ENCODE results near the gene SPDYE3. TPM values are rescaled to one million over a fixed set of nuclear protein-coding genes. Genes with fewer than 3 reads are reported as not detected.
"Not testable (repeated sequence)": the region's sequence is repeated elsewhere in the genome, so short reads cannot be mapped to it uniquely, and the experiment has no call there.

The SPDYE3 gene
- total and polyA plus RNA-seq, 2 donors from 2014 or later, result not detected

DNA sequence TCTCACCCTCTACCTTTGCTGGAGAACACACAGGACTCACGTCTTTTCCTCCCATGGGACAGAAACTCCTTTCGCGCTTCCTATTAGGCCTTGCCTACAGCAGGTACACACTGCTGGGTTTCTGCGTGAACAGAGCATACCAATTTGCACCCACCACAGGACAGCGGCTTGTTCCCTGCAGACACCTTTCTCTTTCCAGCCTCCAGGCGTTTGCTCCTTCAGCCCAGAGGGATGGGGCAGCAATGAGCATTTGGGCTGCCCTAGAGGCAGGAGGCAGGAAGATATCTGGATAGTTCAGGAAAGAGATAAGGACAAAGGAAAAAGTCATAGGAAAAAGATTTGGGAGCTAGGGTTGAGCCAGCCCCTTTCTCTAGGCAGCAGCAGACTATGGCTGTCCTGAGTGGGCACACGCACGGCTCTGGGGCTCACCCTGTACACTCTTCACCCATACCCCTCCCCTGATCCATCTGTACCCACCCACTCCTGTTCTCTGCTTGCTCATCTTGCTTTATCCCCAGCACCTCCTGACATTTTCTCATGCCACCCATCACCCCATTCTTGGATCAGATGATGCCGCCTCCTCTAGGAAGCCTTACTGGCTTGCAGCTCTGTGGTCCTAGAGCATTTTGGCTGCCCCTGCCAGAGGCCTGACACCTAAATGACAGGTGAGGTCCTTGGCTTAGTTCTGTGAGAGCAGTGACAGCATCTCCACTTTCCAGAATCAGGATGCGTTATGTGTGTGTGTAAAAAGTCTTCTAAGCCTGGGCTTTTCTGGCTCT lies 40.7 kb upstream of the SPDYE3 start:
- H3K27me3 ChIP-seq (ENCODE audit: control insufficient read depth, insufficient read depth, low read length), result no peaks in the 10 kb centered on the region
- H3K9me3 ChIP-seq (ENCODE audit: control insufficient read depth in 2 of 3, insufficient read depth in 1 of 3, low read length in 3 of 3), result no peaks in the 10 kb centered on the region
- intact Hi-C loops (cut with DNase I), result no loop called here
- TF ChIP-seq, protein P1, sequence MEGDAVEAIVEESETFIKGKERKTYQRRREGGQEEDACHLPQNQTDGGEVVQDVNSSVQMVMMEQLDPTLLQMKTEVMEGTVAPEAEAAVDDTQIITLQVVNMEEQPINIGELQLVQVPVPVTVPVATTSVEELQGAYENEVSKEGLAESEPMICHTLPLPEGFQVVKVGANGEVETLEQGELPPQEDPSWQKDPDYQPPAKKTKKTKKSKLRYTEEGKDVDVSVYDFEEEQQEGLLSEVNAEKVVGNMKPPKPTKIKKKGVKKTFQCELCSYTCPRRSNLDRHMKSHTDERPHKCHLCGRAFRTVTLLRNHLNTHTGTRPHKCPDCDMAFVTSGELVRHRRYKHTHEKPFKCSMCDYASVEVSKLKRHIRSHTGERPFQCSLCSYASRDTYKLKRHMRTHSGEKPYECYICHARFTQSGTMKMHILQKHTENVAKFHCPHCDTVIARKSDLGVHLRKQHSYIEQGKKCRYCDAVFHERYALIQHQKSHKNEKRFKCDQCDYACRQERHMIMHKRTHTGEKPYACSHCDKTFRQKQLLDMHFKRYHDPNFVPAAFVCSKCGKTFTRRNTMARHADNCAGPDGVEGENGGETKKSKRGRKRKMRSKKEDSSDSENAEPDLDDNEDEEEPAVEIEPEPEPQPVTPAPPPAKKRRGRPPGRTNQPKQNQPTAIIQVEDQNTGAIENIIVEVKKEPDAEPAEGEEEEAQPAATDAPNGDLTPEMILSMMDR (IDR thresholded peaks at IDR 0.05; ENCODE audit: borderline replicate concordance, extremely low read depth, insufficient read depth), result no peak
- no peak overlapping the region for H3K4me3 ChIP-seq (ENCODE audit: low read length in 3 of 3)
- DNase-seq, result no peak
- H3K4me1 ChIP-seq (ENCODE audit: control insufficient read depth in 2 of 3, insufficient read depth in 2 of 3, low read depth in 1 of 3, low read length in 3 of 3), result peaks cover 0 to 6% (median 5%) of the 10 kb centered on the region in 3 donors
- no peaks in the 10 kb centered on the region for H3K36me3 ChIP-seq (ENCODE audit: control insufficient read depth in 2 of 3, insufficient read depth in 3 of 3, low read length in 3 of 3)
- no peak overlapping the region for H3K9ac ChIP-seq (ENCODE audit: low read length in 3 of 3)
- no peak overlapping the region for H3K27ac ChIP-seq (ENCODE audit: low read depth in 2 of 2, low read length in 2 of 2)
- no peak for FAIRE-seq

DNA sequence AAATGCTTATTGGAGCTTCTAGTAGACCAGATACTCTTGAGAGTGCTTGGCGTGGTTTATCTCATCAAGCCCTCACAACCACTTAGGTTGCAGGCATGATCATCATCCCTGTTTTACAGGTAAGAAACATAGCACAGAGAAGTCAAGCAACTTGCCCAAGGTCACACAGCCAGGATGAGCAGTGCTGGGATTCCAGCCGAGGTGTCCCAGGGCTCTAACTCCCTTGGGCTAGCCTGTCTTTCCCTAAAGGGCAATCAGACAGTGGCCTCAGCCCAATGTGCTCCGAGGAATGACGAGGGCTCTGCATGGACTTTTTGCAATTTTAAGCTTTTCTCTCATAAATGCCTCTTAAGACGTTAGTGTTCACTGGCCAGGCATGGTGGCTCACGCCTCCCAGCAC lies 39.9 kb upstream of the SPDYE3 start:
- Histone ChIP-seq H3K9ac (ENCODE audit: low read length in 3 of 3) (no peak overlapping the region), H3K4me3 (ENCODE audit: low read length in 3 of 3) (no peak overlapping the region), H3K4me1 (ENCODE audit: control insufficient read depth in 2 of 3, insufficient read depth in 2 of 3, low read depth in 1 of 3, low read length in 3 of 3) (peaks cover 0 to 6% (median 5%) of the 10 kb centered on the region in 3 donors), H3K27ac (ENCODE audit: low read depth in 2 of 2, low read length in 2 of 2) (no peak overlapping the region), H3K27me3 (ENCODE audit: control insufficient read depth, insufficient read depth, low read length) (no peaks in the 10 kb centered on the region), H3K9me3 (ENCODE audit: control insufficient read depth in 2 of 3, insufficient read depth in 1 of 3, low read length in 3 of 3) (no peaks in the 10 kb centered on the region), H3K36me3 (ENCODE audit: control insufficient read depth in 2 of 3, insufficient read depth in 3 of 3, low read length in 3 of 3) (no peaks in the 10 kb centered on the region)
- FAIRE-seq, result no peak
- intact Hi-C loops (cut with DNase I), result no loop called here
- TF ChIP-seq, protein P1 (IDR thresholded peaks at IDR 0.05; ENCODE audit: borderline replicate concordance, extremely low read depth, insufficient read depth), result no peak
- DNase-seq, result no peak

DNA sequence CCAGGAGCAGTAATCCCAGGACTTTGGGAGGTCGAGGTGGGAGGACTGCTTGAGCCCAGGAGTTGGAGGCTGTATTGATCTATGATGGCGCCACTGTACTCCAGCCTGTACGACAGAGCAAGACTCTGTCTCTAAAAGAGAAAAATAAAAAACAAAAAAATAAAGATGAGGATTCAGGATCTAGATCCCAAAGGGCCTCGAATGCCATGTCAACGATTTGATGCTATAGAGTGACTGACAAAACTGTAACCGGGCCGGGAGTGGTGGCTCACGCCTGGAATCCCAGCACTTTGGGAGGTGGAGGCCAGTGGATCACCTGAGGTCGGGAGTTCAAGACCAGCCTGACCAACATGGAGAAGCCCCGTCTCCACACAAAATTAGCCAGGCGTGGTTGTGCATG lies 38.6 kb upstream of the SPDYE3 start:
- H3K4me1 ChIP-seq (ENCODE audit: control insufficient read depth in 2 of 3, insufficient read depth in 2 of 3, low read depth in 1 of 3, low read length in 3 of 3); intact Hi-C loops (cut with DNase I); H3K36me3 ChIP-seq (ENCODE audit: control insufficient read depth in 2 of 3, insufficient read depth in 3 of 3, low read length in 3 of 3); H3K27me3 ChIP-seq (ENCODE audit: control insufficient read depth, insufficient read depth, low read length); DNase-seq; FAIRE-seq; H3K27ac ChIP-seq (ENCODE audit: low read depth in 2 of 2, low read length in 2 of 2); H3K4me3 ChIP-seq (ENCODE audit: low read length in 3 of 3); H3K9ac ChIP-seq (ENCODE audit: low read length in 3 of 3); H3K9me3 ChIP-seq (ENCODE audit: control insufficient read depth in 2 of 3, insufficient read depth in 1 of 3, low read length in 3 of 3): not testable (repeated sequence)

DNA sequence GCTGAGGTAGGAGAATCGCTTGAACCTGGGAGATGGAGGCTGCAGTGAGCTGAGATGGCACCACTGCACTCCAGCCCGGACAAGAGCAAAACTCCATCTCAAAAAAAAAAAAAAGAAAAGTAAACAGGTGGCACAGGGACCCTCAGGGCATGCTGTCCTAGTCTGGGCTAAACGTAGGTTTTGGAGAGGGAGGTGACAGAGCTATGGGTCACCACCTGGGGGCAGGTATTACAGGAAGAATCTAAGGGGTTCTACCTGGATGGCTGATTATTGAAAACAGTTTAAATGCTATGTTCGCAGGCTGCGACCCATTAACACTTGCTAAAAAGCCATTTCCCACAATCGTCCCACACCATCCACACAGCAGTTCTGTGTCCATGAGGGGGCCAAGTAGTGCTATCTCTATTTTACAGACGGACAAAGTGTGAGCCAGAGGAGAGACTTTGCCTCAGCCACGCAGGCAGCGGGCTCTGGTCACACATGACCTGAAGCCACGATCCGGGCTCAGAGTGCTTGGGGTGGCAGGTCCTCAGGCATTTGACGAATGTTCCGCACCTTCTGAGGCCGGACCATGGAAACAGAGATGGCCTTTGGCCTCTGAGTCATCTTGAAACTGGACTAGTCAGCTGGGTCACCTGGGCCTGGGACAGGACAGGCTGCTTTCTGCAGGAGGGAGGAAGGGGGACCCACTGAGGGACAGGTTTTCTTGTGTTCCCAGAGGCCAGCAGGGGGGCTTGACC lies 38.0 kb upstream of the SPDYE3 start:
- intact Hi-C loops (cut with DNase I); H3K4me1 ChIP-seq (ENCODE audit: control insufficient read depth in 2 of 3, insufficient read depth in 2 of 3, low read depth in 1 of 3, low read length in 3 of 3); FAIRE-seq; H3K27me3 ChIP-seq (ENCODE audit: control insufficient read depth, insufficient read depth, low read length); H3K4me3 ChIP-seq (ENCODE audit: low read length in 3 of 3); H3K36me3 ChIP-seq (ENCODE audit: control insufficient read depth in 2 of 3, insufficient read depth in 3 of 3, low read length in 3 of 3); H3K9me3 ChIP-seq (ENCODE audit: control insufficient read depth in 2 of 3, insufficient read depth in 1 of 3, low read length in 3 of 3): not testable (repeated sequence)
- peak overlapping the region; percentile 64 to 80 for H3K27ac ChIP-seq (ENCODE audit: low read depth in 2 of 2, low read length in 2 of 2)
- DNase-seq, result peak; percentile 33 to 89 (median 58)
- peak overlapping the region in 1 of 3 donors; percentile 61 for H3K9ac ChIP-seq (ENCODE audit: low read length in 3 of 3)

DNA sequence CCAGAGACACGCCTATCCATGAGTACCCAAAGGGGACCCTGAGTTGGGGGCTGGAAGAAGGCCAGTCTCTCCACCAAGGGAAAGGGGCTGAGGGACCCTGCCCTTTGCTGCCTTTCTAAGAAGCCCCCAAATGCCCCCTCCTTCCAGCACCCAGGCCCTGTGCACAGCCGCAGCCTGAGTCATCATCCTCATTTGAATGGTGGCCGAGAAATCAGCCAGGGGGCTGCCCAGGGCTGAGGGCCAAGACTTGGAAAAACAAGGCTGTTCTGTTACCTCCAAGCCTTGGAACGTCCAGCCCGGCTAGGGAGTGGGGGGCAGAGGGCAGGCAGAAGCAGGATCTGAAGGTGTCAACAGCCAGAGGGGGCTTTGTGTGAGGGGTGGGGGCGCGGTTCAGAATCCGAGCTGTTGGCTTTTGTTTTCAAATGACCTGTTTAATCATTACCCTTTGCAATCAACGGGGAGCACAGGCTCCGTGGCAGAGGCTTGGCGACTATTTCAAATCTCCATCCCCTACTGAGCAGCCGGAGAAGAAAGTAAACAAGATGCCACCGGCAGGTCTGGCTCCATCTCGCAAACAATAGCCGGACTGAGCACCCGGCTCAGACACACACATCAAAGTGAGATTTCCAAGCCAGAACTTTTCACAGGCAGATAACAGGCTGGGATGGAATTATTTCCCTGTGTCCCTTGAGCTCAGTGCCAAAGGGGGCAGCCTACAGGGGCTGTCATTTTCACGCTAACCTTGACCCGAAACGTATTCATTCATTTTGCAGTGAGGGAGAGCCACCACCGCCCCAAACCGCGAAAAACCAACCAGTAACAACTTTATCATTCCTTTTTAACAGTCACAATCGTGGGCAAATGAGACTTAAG lies 37.2 kb upstream of the SPDYE3 start:
- FAIRE-seq; H3K36me3 ChIP-seq (ENCODE audit: control insufficient read depth in 2 of 3, insufficient read depth in 3 of 3, low read length in 3 of 3); H3K9me3 ChIP-seq (ENCODE audit: control insufficient read depth in 2 of 3, insufficient read depth in 1 of 3, low read length in 3 of 3); H3K27me3 ChIP-seq (ENCODE audit: control insufficient read depth, insufficient read depth, low read length); intact Hi-C loops (cut with DNase I); H3K4me1 ChIP-seq (ENCODE audit: control insufficient read depth in 2 of 3, insufficient read depth in 2 of 3, low read depth in 1 of 3, low read length in 3 of 3): not testable (repeated sequence)
- H3K27ac ChIP-seq (ENCODE audit: low read depth in 2 of 2, low read length in 2 of 2), result peak overlapping the region; percentile 54 to 80
- DNase-seq, result peak; percentile 24 to 86 (median 37)
- H3K4me3 ChIP-seq (ENCODE audit: low read length in 3 of 3), result peak overlapping the region; percentile 48 to 59 (median 50)
- H3K9ac ChIP-seq (ENCODE audit: low read length in 3 of 3), result peak overlapping the region in 1 of 3 donors; percentile 61

DNA sequence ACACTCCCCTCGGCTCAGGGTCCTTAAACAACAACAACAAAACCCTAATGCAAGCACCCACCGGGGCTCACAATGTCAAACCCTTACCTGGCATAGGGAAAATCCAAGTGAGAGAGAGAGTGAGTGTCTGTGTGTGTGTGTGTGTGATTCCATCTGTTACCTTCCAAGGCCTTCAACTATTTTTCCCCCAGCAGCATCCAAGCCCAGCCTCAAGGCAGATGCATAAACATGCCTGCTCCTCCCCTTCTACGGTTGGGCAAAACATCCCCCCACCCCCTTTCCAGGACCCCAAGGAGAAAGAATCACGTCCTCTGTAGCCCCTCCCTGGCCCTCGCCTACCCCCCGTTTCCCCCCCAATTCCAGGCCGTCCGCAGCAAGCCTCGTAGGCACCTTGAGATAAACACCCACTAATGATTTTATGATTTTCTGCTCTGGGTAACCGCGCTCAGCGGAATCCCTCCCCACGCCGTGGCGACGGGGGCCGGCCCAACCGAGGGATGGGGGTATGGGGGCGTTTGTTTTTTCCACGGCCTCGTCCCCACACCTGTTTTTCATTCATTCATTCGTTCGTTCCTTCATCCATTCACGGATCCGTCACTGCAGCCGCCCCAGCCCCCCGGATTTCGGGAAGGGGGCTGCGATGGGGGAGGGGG lies 36.4 kb upstream of the SPDYE3 start:
- H3K27me3 ChIP-seq (ENCODE audit: control insufficient read depth, insufficient read depth, low read length); H3K9me3 ChIP-seq (ENCODE audit: control insufficient read depth in 2 of 3, insufficient read depth in 1 of 3, low read length in 3 of 3); H3K27ac ChIP-seq (ENCODE audit: low read depth in 2 of 2, low read length in 2 of 2); H3K36me3 ChIP-seq (ENCODE audit: control insufficient read depth in 2 of 3, insufficient read depth in 3 of 3, low read length in 3 of 3); FAIRE-seq; H3K4me1 ChIP-seq (ENCODE audit: control insufficient read depth in 2 of 3, insufficient read depth in 2 of 3, low read depth in 1 of 3, low read length in 3 of 3); intact Hi-C loops (cut with DNase I): not testable (repeated sequence)
- Histone ChIP-seq H3K9ac (ENCODE audit: low read length in 3 of 3) (peak overlapping the region in 2 of 3 donors; percentile 32 to 40), H3K4me3 (ENCODE audit: low read length in 3 of 3) (peak overlapping the region; percentile 48 to 59 (median 50))
- DNase-seq, result peak in 4 of 5 donors; percentile 39 to 72 (median 54)
